Vagina (tissue), 2 donors: ENCODE measurements around the gene EBNA1BP2. TPM values are rescaled to one million over a fixed set of nuclear protein-coding genes. Genes with fewer than 3 reads are reported as not detected.
A peak's percentile ranks its signal among the peaks of the same experiment; 100 is the strongest.

ENCODE experiments used
- DNase-seq, 2 donors: peaks; one replicate each; pipeline ENCODE4 v3.0.0-alpha.2; 2017; ENCODE audit errors: extremely low spot score in 2 of 2
- H3K27ac ChIP-seq: fragments of 200-600 bp; sonication (generic); one replicate; pipeline ENCODE4 v1.5.1; 2019
- H3K27me3 ChIP-seq: fragments of 200-600 bp; sonication (generic); one replicate; pipeline ENCODE4 v1.5.1; 2019
- H3K36me3 ChIP-seq, 2 donors: fragments of 200-600 bp; sonication (generic); one replicate each; pipeline ENCODE4 v1.5.1; 2017 to 2019
- H3K4me1 ChIP-seq: fragments of 200-600 bp; sonication (generic); one replicate; pipeline ENCODE4 v1.5.1; 2019
- H3K4me3 ChIP-seq, 2 donors: fragments of 200-600 bp; sonication (generic); 1 replicate in 1 of 2; 2 replicates in 1 of 2; pipeline ENCODE4 v1.5.1; 2016 to 2019
- H3K9me3 ChIP-seq: fragments of 200-600 bp; sonication (generic); one replicate; pipeline ENCODE4 v1.5.1; 2019
- CTCF ChIP-seq, 3 experiments: fragments of 450-650 bp in 2 of 3; fragments of 200-600 bp in 1 of 3; sonication (generic) in 1 of 3; IDR thresholded peaks; one replicate each; pipeline ENCODE4 v1.5.1; 2017 to 2019; ENCODE audit warnings: antibody characterized with exemption in 3 of 3, mild to moderate bottlenecking in 2 of 3, moderate library complexity in 2 of 3
- POLR2A ChIP-seq, 2 donors: fragments of 450-650 bp; IDR thresholded peaks; one replicate each; pipeline ENCODE4 v1.6.1; 2017; ENCODE audit warnings: antibody characterized with exemption in 2 of 2, mild to moderate bottlenecking in 2 of 2, moderate library complexity in 2 of 2
- POLR2AphosphoS5 ChIP-seq, 2 donors: sonication (generic); formaldehyde crosslinking; IDR thresholded peaks; one replicate each; pipeline ENCODE4 v1.9.0; 2017; ENCODE audit warnings: antibody characterized with exemption in 2 of 2, mild to moderate bottlenecking in 2 of 2, low read depth in 1 of 2; ENCODE audit not compliant: insufficient read depth in 1 of 2
- intact Hi-C: fragments of 100-400 bp; cut with DNase I; formaldehyde crosslinking; loops from one replicate; pipeline ENCODE4 v1.15.1; 2023
- total RNA-seq: library from RNA; depleted of rRNA; stranded (reverse); fragments of >200 nt; gene quantifications from one replicate; pipeline ENCODE4 v1.2.3, GENCODE V29; 2016

Gene EBNA1BP2
- total RNA-seq, 1 donor from 2014 or later = 43.5 TPM

GRCh38 chr1:43153443-43153842 is 18.6 kb downstream of the EBNA1BP2 start:
- no peaks in the 10 kb centered on the region for H3K27me3 ChIP-seq
- intact Hi-C loops = no loop called here
- TF ChIP-seq POLR2A (IDR thresholded peaks at IDR 0.05) = no peak
- no peak for TF ChIP-seq CTCF (IDR thresholded peaks at IDR 0.05)
- no peak for TF ChIP-seq POLR2AphosphoS5 (IDR thresholded peaks at IDR 0.05; ENCODE audit: insufficient read depth in 1 of 2, low read depth in 1 of 2)
- no peak for DNase-seq
- no peaks in the 10 kb centered on the region for H3K9me3 ChIP-seq
- no peaks in the 10 kb centered on the region for H3K36me3 ChIP-seq
- no peak overlapping the region for H3K4me3 ChIP-seq
- H3K4me1 ChIP-seq = peaks cover 4% of the 10 kb centered on the region
- no peak overlapping the region for H3K27ac ChIP-seq

- Histone ChIP-seq H3K9me3 (no peaks in the 10 kb centered on the region), H3K4me3 (no peak overlapping the region), H3K27ac (no peak overlapping the region), H3K27me3 (no peaks in the 10 kb centered on the region), H3K36me3 (no peaks in the 10 kb centered on the region), H3K4me1 (peaks cover 10% of the 10 kb centered on the region)
- no peak for DNase-seq
- TF ChIP-seq CTCF (IDR thresholded peaks at IDR 0.05) (no peak), POLR2AphosphoS5 (IDR thresholded peaks at IDR 0.05; ENCODE audit: insufficient read depth in 1 of 2, low read depth in 1 of 2) (peak in 1 of 2 donors; percentile 60)
- intact Hi-C loops = no loop called here
Observed at GRCh38 chr1:43152866-43153265, 19.2 kb downstream of the EBNA1BP2 start.

DNA sequence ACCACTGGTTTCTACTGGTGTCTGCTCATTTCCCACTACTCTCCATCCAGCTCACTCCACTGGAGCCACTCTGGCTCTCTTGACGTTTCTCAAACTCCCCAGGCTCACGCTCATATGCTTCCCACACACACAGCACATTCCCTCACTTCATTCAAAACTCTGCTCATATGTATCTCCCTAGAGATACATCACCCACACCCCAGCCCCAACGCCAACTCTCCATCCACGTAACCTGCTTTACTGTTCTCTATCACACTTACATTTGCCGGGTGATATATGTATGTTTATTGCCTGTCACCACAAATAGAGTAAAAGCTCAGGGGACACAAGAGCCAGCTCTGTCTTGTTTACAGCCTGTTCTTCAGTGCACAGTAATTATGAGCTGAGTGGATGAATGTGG is 22.2 kb downstream of the EBNA1BP2 start:
- DNase-seq = no peak
- TF ChIP-seq POLR2AphosphoS5 (IDR thresholded peaks at IDR 0.05; ENCODE audit: insufficient read depth in 1 of 2, low read depth in 1 of 2) (no peak), POLR2A (IDR thresholded peaks at IDR 0.05) (no peak), CTCF (IDR thresholded peaks at IDR 0.05) (no peak)
- intact Hi-C loops = no loop called here
- no peaks in the 10 kb centered on the region for H3K9me3 ChIP-seq
- H3K36me3 ChIP-seq = no peaks in the 10 kb centered on the region
- no peak overlapping the region for H3K27ac ChIP-seq
- no peak overlapping the region for H3K4me3 ChIP-seq
- H3K4me1 ChIP-seq = peaks cover 17% of the 10 kb centered on the region
- H3K27me3 ChIP-seq = no peaks in the 10 kb centered on the region

DNA sequence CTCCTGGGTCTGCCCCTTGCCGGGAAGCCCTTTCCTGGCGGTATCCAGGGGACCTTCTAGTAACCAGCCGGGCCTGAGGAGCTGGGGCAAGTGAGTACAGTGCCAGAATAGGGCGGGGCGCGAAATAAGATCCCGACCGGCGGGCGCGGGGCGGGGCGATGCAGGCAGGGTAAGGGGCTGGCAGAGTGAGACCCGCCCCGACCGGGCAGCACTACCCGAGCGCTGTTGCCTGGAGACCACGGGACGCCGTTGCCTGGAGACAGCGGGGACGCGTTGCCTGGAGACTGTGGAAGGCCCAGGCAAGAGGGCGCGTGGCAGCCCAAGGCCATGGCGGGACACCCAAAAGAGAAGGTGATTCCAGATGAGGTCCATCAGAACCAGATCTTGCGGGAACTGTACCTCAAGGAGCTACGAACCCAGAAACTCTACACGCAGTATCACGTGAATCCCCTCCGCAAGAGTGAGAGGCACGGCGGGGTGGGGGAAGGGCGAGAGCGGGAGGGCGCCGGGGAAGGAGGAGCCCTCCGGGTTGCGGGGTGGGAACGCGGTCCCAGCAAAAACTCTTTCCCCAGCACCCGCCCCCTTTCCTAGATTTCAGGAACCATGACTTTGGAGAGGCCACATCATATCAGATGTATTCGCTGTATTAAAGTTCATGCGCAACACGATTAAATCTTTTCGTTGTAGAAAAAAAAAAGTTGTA is 24.3 kb downstream of the EBNA1BP2 start:
- TF ChIP-seq POLR2A (IDR thresholded peaks at IDR 0.05) (no peak), CTCF (IDR thresholded peaks at IDR 0.05) (no peak), POLR2AphosphoS5 (IDR thresholded peaks at IDR 0.05; ENCODE audit: insufficient read depth in 1 of 2, low read depth in 1 of 2) (no peak)
- Histone ChIP-seq H3K4me1 (peaks cover 17% of the 10 kb centered on the region), H3K9me3 (no peaks in the 10 kb centered on the region), H3K27me3 (no peaks in the 10 kb centered on the region), H3K27ac (no peak overlapping the region), H3K4me3 (peak overlapping the region; percentile 41 to 43), H3K36me3 (no peaks in the 10 kb centered on the region)
- intact Hi-C loops = no loop called here
- no peak for DNase-seq

GRCh38 chr1:43144237-43144636 is 27.9 kb downstream of the EBNA1BP2 start:
- no peak for DNase-seq
- TF ChIP-seq CTCF (IDR thresholded peaks at IDR 0.05) (no peak), POLR2AphosphoS5 (IDR thresholded peaks at IDR 0.05; ENCODE audit: insufficient read depth in 1 of 2, low read depth in 1 of 2) (no peak), POLR2A (IDR thresholded peaks at IDR 0.05) (no peak)
- Histone ChIP-seq H3K4me3 (no peak overlapping the region), H3K9me3 (no peaks in the 10 kb centered on the region), H3K27me3 (no peaks in the 10 kb centered on the region), H3K27ac (no peak overlapping the region), H3K36me3 (no peaks in the 10 kb centered on the region), H3K4me1 (peaks cover 17% of the 10 kb centered on the region)
- intact Hi-C loops = loop anchor here (5.0 kb wide), 1 partner anchor 1373 kb away; no protein-coding TSS in a partner anchor
